K562 (cell line): Measurements from ENCODE around the gene PYGB. TPM values are rescaled to one million over a fixed set of nuclear protein-coding genes. Genes with fewer than 3 reads are reported as not detected.

Source experiments
- ARID2 ChIP-seq: fragments of 450-650 bp; IDR thresholded peaks from 2 replicates; pipeline ENCODE4 v1.6.1; 2017; ENCODE audit warnings: antibody characterized with exemption, mild to moderate bottlenecking
- BRD4 ChIP-seq: fragments of 200-600 bp; sonication (generic); IDR thresholded peaks from 2 replicates; pipeline ENCODE4 v1.6.1; 2017; ENCODE audit warnings: inconsistent platforms
- FOXJ2 ChIP-seq: fragments of 200-800 bp; sonication (Bioruptor generic); IDR thresholded peaks from 2 replicates; pipeline ENCODE4 v1.6.1; 2016; ENCODE audit warnings: missing genetic modification characterization, missing compliant biosample characterization
- POLR2B ChIP-seq: fragments of 450-650 bp; IDR thresholded peaks from 2 replicates; pipeline ENCODE4 v1.6.1; 2018; ENCODE audit warnings: low read depth; ENCODE audit not compliant: partially characterized antibody
- ZNF79 ChIP-seq: fragments of 250-450 bp; sonication (Bioruptor Pico); IDR thresholded peaks from 2 replicates; pipeline ENCODE4 v1.4.0; 2020; ENCODE audit warnings: low read depth, mild to moderate bottlenecking, moderate library complexity
- polyA plus RNA-seq, 8 experiments: library from polyadenylated mRNA; depleted of rRNA in 4 of 8; stranded (reverse) in 5 of 8; unstranded in 3 of 8; fragments of >200 nt; fragmentation: Nextera tagmentation in 2 of 8; fragmentation: Illumina TruSeq in 1 of 8; extraction: Ambion mirVana in 2 of 8; extraction: Trizol in 1 of 8; gene quantifications; 2 replicates each; pipeline versions ENCODE4 v1.2.1 to v1.2.3, GENCODE V29; 2011 to 2014; ENCODE audit warnings: inconsistent platforms in 1 of 8, missing spikeins in 1 of 8
- total RNA-seq, 7 experiments: library from RNA; depleted of rRNA in 6 of 7; stranded (reverse); fragments of >200 nt in 6 of 7; fragmentation: Illumina TruSeq in 2 of 7; extraction: Trizol in 2 of 7; gene quantifications; 2 replicates each; pipeline versions ENCODE4 v1.2.1 to v1.2.3, GENCODE V29; 2011 to 2021; ENCODE audit warnings: low replicate concordance in 1 of 7
- TF ChIP-seq, protein P1 (sequence below): fragments of 450-650 bp; IDR thresholded peaks from 2 replicates; pipeline ENCODE4 v1.6.1; 2018; ENCODE audit not compliant: partially characterized antibody
- TF ChIP-seq, protein P2 (sequence below): fragments of 450-650 bp; IDR thresholded peaks from 2 replicates; pipeline ENCODE4 v1.7.1; 2018; ENCODE audit warnings: mild to moderate bottlenecking, low read depth; ENCODE audit not compliant: partially characterized antibody
- TF ChIP-seq, protein P3 (sequence below): sonication (generic); formaldehyde crosslinking; IDR thresholded peaks from 2 replicates; pipeline ENCODE4 v1.9.0; 2022; ENCODE audit warnings: mild to moderate bottlenecking, missing genetic modification reagents
- TF ChIP-seq, protein P4 (sequence below): fragments of 250-450 bp; sonication (Bioruptor Pico); IDR thresholded peaks from 2 replicates; pipeline ENCODE4 v1.8.0; 2022; ENCODE audit warnings: inconsistent platforms
- TF ChIP-seq, protein P5 (sequence below), 2 experiments: fragments of 450-650 bp in 1 of 2; IDR thresholded peaks; 2 replicates each; pipeline ENCODE4 v1.6.1; 2011 to 2017; ENCODE audit warnings: low read depth in 2 of 2, antibody characterized with exemption in 1 of 2, borderline replicate concordance in 1 of 2, low read length in 1 of 2, mild to moderate bottlenecking in 1 of 2, mixed read lengths in 1 of 2; ENCODE audit not compliant: control insufficient read depth in 1 of 2
- TF ChIP-seq, protein P6 (sequence below): fragments of 450-650 bp; formaldehyde crosslinking; IDR thresholded peaks from 2 replicates; pipeline ENCODE4 v1.4.0; 2020; ENCODE audit warnings: mild to moderate bottlenecking, mixed read lengths

The PYGB gene
- total and polyA plus RNA-seq, 9 of the 15 experiments (the other 6 are each of a cell fraction or from before 2014, with no cell fraction given), result 0.34 to 18.0 (median 9.8) TPM

DNA sequence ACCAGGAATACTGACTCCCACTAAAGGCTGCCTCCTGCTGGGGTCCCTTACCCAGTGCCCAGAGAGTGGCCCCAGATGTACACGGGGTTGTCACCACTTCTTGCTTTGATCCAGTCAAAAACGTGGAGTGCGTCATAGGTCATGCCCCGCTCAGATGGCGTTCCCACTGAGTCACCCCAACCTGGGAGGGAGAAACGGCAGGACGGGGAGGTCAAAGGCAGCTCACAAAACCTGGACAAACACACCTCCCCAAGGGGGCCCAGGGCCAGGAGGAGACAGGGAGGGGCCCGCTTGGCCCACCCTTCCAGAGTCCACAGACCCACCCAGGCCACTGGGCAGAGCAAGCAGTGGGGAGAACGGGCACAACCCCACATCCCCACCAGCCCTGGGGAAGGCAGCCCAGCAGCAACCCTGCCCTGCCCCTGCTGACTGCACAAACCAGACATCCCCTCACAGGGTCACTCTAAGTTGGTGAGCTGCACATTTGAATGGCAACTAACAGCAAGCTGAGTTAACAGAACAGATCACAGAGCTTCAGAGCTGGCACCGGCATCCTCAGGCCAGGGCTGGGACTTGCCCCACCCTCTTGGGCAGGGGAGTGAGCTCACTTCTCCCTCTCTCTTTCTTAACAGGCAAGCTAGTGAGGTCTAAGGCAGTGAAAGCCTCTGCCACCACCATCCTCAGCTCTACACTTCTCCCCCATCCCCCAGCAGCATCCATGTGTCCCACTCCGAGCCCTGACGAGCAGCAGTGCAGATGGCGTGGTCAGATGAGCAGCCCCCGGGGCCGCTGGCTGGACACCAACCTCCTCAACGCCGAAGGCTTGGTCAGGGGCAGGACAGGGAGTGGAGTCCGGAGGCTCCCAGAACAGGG is 61.7 kb downstream of the PYGB start (continued):
- TF ChIP-seq, protein P1, sequence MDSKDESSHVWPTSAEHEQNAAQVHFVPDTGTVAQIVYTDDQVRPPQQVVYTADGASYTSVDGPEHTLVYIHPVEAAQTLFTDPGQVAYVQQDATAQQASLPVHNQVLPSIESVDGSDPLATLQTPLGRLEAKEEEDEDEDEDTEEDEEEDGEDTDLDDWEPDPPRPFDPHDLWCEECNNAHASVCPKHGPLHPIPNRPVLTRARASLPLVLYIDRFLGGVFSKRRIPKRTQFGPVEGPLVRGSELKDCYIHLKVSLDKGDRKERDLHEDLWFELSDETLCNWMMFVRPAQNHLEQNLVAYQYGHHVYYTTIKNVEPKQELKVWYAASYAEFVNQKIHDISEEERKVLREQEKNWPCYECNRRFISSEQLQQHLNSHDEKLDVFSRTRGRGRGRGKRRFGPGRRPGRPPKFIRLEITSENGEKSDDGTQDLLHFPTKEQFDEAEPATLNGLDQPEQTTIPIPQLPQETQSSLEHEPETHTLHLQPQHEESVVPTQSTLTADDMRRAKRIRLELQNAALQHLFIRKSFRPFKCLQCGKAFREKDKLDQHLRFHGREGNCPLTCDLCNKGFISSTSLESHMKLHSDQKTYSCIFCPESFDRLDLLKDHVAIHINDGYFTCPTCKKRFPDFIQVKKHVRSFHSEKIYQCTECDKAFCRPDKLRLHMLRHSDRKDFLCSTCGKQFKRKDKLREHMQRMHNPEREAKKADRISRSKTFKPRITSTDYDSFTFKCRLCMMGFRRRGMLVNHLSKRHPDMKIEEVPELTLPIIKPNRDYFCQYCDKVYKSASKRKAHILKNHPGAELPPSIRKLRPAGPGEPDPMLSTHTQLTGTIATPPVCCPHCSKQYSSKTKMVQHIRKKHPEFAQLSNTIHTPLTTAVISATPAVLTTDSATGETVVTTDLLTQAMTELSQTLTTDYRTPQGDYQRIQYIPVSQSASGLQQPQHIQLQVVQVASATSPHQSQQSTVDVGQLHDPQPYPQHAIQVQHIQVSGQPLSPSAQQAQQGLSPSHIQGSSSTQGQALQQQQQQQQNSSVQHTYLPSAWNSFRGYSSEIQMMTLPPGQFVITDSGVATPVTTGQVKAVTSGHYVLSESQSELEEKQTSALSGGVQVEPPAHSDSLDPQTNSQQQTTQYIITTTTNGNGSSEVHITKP, result no peak
- TF ChIP-seq, protein P2, sequence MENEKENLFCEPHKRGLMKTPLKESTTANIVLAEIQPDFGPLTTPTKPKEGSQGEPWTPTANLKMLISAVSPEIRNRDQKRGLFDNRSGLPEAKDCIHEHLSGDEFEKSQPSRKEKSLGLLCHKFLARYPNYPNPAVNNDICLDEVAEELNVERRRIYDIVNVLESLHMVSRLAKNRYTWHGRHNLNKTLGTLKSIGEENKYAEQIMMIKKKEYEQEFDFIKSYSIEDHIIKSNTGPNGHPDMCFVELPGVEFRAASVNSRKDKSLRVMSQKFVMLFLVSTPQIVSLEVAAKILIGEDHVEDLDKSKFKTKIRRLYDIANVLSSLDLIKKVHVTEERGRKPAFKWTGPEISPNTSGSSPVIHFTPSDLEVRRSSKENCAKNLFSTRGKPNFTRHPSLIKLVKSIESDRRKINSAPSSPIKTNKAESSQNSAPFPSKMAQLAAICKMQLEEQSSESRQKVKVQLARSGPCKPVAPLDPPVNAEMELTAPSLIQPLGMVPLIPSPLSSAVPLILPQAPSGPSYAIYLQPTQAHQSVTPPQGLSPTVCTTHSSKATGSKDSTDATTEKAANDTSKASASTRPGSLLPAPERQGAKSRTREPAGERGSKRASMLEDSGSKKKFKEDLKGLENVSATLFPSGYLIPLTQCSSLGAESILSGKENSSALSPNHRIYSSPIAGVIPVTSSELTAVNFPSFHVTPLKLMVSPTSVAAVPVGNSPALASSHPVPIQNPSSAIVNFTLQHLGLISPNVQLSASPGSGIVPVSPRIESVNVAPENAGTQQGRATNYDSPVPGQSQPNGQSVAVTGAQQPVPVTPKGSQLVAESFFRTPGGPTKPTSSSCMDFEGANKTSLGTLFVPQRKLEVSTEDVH, result no peak
- TF ChIP-seq FOXJ2 (tag) (peak; percentile 49; the same call in 1 of the 2 replicates), ARID2 (no peak), ZNF79 (CRISPR knock-in tag) (no peak), BRD4 (no peak), POLR2B (no peak)
- TF ChIP-seq, protein P3, sequence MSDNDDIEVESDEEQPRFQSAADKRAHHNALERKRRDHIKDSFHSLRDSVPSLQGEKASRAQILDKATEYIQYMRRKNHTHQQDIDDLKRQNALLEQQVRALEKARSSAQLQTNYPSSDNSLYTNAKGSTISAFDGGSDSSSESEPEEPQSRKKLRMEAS (CRISPR knock-in tag), result no peak; the same call in 1 of the 2 replicates
- TF ChIP-seq, protein P4, sequence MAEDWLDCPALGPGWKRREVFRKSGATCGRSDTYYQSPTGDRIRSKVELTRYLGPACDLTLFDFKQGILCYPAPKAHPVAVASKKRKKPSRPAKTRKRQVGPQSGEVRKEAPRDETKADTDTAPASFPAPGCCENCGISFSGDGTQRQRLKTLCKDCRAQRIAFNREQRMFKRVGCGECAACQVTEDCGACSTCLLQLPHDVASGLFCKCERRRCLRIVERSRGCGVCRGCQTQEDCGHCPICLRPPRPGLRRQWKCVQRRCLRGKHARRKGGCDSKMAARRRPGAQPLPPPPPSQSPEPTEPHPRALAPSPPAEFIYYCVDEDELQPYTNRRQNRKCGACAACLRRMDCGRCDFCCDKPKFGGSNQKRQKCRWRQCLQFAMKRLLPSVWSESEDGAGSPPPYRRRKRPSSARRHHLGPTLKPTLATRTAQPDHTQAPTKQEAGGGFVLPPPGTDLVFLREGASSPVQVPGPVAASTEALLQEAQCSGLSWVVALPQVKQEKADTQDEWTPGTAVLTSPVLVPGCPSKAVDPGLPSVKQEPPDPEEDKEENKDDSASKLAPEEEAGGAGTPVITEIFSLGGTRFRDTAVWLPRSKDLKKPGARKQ (CRISPR knock-in tag), result no peak
- TF ChIP-seq, protein P5, sequence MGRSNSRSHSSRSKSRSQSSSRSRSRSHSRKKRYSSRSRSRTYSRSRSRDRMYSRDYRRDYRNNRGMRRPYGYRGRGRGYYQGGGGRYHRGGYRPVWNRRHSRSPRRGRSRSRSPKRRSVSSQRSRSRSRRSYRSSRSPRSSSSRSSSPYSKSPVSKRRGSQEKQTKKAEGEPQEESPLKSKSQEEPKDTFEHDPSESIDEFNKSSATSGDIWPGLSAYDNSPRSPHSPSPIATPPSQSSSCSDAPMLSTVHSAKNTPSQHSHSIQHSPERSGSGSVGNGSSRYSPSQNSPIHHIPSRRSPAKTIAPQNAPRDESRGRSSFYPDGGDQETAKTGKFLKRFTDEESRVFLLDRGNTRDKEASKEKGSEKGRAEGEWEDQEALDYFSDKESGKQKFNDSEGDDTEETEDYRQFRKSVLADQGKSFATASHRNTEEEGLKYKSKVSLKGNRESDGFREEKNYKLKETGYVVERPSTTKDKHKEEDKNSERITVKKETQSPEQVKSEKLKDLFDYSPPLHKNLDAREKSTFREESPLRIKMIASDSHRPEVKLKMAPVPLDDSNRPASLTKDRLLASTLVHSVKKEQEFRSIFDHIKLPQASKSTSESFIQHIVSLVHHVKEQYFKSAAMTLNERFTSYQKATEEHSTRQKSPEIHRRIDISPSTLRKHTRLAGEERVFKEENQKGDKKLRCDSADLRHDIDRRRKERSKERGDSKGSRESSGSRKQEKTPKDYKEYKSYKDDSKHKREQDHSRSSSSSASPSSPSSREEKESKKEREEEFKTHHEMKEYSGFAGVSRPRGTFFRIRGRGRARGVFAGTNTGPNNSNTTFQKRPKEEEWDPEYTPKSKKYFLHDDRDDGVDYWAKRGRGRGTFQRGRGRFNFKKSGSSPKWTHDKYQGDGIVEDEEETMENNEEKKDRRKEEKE (IDR thresholded peaks at IDR 0.05; ENCODE audit: borderline replicate concordance in 1 of 2, control insufficient read depth in 1 of 2, low read depth in 2 of 2, low read length in 1 of 2), result no peak
- TF ChIP-seq, protein P6, sequence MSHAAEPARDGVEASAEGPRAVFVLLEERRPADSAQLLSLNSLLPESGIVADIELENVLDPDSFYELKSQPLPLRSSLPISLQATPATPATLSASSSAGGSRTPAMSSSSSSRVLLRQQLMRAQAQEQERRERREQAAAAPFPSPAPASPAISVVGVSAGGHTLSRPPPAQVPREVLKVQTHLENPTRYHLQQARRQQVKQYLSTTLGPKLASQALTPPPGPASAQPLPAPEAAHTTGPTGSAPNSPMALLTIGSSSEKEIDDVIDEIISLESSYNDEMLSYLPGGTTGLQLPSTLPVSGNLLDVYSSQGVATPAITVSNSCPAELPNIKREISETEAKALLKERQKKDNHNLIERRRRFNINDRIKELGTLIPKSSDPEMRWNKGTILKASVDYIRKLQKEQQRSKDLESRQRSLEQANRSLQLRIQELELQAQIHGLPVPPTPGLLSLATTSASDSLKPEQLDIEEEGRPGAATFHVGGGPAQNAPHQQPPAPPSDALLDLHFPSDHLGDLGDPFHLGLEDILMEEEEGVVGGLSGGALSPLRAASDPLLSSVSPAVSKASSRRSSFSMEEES (CRISPR knock-in tag), result no peak
